ENCODE results near the gene SPIB.

Gene SPIB

DNA sequence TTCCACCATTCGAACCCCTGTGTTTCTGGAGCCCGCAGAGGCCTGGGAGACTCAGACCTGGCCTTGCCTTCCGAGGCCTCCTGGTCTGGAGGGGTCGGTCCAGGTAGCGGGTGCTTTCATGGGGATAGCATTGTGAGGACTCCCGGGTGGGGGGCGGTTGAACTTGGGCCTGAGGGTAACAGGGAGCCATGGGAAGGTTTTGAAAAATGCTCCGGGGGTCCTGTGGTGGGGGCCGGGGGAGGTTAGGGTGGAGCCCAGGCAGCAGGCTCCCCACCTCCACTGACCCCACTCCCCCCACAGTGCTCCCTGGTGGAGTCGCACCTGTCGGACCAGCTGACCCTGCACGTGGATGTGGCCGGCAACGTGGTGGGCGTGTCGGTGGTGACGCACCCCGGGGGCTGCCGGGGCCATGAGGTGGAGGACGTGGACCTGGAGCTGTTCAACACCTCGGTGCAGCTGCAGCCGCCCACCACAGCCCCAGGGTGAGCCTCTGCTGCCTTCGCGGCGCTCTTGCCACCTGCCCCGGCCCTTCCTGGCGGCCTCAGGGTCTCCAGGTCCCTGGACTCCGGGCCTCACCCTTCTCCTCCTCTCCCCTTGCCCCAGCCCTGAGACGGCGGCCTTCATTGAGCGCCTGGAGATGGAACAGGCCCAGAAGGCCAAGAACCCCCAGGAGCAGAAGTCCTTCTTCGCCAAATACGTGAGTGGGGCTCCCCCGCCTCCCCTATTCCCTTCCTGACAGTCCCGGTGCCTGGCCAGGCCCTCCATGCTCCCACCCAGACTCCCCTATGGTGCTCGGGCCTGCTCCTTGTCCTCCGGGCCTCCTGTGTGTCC, 61.8 kb downstream of the SPIB start:
- H3K9me3 ChIP-seq (ENCODE audit: low read depth, low read length), result no peaks in the 10 kb centered on the region
- TF ChIP-seq FOXP2 (optimal IDR thresholded peaks at IDR 0.05; ENCODE audit: control extremely low read depth, extremely low read length, insufficient read depth), result no peak
- no peak for TF ChIP-seq EZH2 (IDR thresholded peaks at IDR 0.05)
- no peak for TF ChIP-seq POLR2AphosphoS5 (IDR thresholded peaks at IDR 0.05; ENCODE audit: borderline replicate concordance, low read depth, low read length)
- no peak overlapping the region for H3K27ac ChIP-seq
- H3K36me3 ChIP-seq (ENCODE audit: insufficient read depth, low read length), result peaks cover 16% of the 10 kb centered on the region; the same call in 1 of the 2 replicates
- H3K4me3 ChIP-seq, result no peak overlapping the region
- H3K9ac ChIP-seq (ENCODE audit: insufficient read length), result no peak overlapping the region
- no peak for DNase-seq (ENCODE audit: low read depth, low spot score)

Data from SK-N-MC (cell line).